OCI-LY7 (cell line): ENCODE measurements around the gene IFI30. TPM values are rescaled to one million over a fixed set of nuclear protein-coding genes. Genes with fewer than 3 reads are reported as not detected.

ENCODE experiments used
- BruUV-seq: library from RNA; stranded (reverse); fragments of 400-500 nt; replicated peaks from 2 replicates; lab custom pipeline; 2021; lab: Mats Ljungman, UMichigan
- CTCF ChIA-PET: fragments of 300-600 bp; sonication (Branson Sonifier 250); formaldehyde crosslinking; loops from one replicate; lab custom pipeline; 2022; ENCODE audit warnings: antibody characterized with exemption; ENCODE audit not compliant: unreplicated experiment; lab: Charles Lee
- POLR2A ChIA-PET: fragments of 300-600 bp; sonication (Branson Sonifier 250); formaldehyde crosslinking; loops from one replicate; lab custom pipeline; 2022; ENCODE audit warnings: antibody characterized with exemption; lab: Charles Lee
- DNase-seq: peaks from one replicate; pipeline ENCODE4 v3.0.0-alpha.2; 2015; ENCODE audit warnings: low spot score
- H2AFZ ChIP-seq: fragments of 200-600 bp; sonication (generic), shearing (Covaris generic); 2 replicates; pipeline ENCODE4 v1.6.1; 2014; ENCODE audit warnings: mild to moderate bottlenecking, antibody characterized with exemption, low read length, moderate library complexity
- H3K27ac ChIP-seq: fragments of 200-600 bp; sonication (generic); 2 replicates; pipeline ENCODE4 v1.5.1; 2014; ENCODE audit warnings: mixed run types, low read depth, mild to moderate bottlenecking, moderate library complexity, low read length, inconsistent platforms; ENCODE audit not compliant: poor library complexity, severe bottlenecking
- H3K36me3 ChIP-seq: fragments of 200-600 bp; sonication (generic); 2 replicates; pipeline ENCODE4 v1.6.1; 2014; ENCODE audit warnings: mild to moderate bottlenecking, antibody characterized with exemption, low read length, moderate library complexity, mixed read lengths; ENCODE audit not compliant: insufficient read depth
- H3K4me1 ChIP-seq: fragments of 200-600 bp; sonication (generic); 2 replicates; pipeline ENCODE4 v1.5.1; 2014; ENCODE audit warnings: mild to moderate bottlenecking, low read length; ENCODE audit not compliant: insufficient read depth, poor library complexity, severe bottlenecking
- H3K4me2 ChIP-seq: fragments of 200-600 bp; sonication (generic); 2 replicates; pipeline ENCODE4 v1.6.1; 2014; ENCODE audit warnings: mild to moderate bottlenecking, low read length
- H3K4me3 ChIP-seq: fragments of 200-600 bp; sonication (generic); 2 replicates; pipeline ENCODE4 v1.5.1; 2014; ENCODE audit warnings: mild to moderate bottlenecking, low read depth, low read length; ENCODE audit not compliant: poor library complexity, severe bottlenecking
- H3K79me2 ChIP-seq: fragments of 200-600 bp; sonication (generic); 2 replicates; pipeline ENCODE4 v1.6.1; 2016; ENCODE audit warnings: low read depth, mild to moderate bottlenecking, low read length, moderate library complexity, mixed read lengths; ENCODE audit not compliant: insufficient read depth
- H3K9me2 ChIP-seq: fragments of 200-600 bp; sonication (generic); 2 replicates; pipeline ENCODE4 v1.6.1; 2016; ENCODE audit warnings: mild to moderate bottlenecking, low read length, mixed read lengths; ENCODE audit not compliant: insufficient read depth
- H3K9me3 ChIP-seq: fragments of 200-600 bp; sonication (generic); 2 replicates; pipeline ENCODE4 v1.6.1; 2014; ENCODE audit warnings: mild to moderate bottlenecking, mixed run types, low read length, mixed read lengths
- H4K20me1 ChIP-seq: fragments of 200-600 bp; sonication (generic); 2 replicates; pipeline ENCODE4 v1.6.1; 2014; ENCODE audit warnings: mild to moderate bottlenecking, antibody characterized with exemption, low read length, moderate library complexity, mixed read lengths; ENCODE audit not compliant: insufficient read depth
- CTCF ChIP-seq: fragments of 200-600 bp; sonication (generic); conservative IDR thresholded peaks from 2 replicates; pipeline ENCODE4 v1.5.1; 2014; ENCODE audit warnings: mild to moderate bottlenecking, antibody characterized with exemption, low read length, moderate library complexity, mixed read lengths
- EZH2phosphoT487 ChIP-seq: fragments of 200-600 bp; sonication (generic); IDR thresholded peaks from 2 replicates; pipeline ENCODE4 v1.6.1; 2018; ENCODE audit warnings: low read depth, borderline replicate concordance, mild to moderate bottlenecking, mixed run types, antibody characterized with exemption, low read length, moderate library complexity, mixed read lengths
- intact Hi-C: fragments of 100-400 bp; cut with micrococcal nuclease; formaldehyde crosslinking; loops from one replicate; pipeline ENCODE4 v1.10.0; 2022; ENCODE audit not compliant: unreplicated experiment
- total RNA-seq, 2 experiments: library from RNA; depleted of rRNA in 1 of 2; stranded (reverse); fragments of >200 nt in 1 of 2; shearing (Covaris generic) in 1 of 2; gene quantifications; 2 replicates each; pipeline ENCODE4 v1.2.3, GENCODE V29; 2014 to 2022

IFI30 gene
- total RNA-seq, 2 experiments from 2014 or later: 170 to 195 TPM

- H3K4me3 ChIP-seq: peak overlapping the region; percentile 97
- intact Hi-C loops: loop anchor here (2.0 kb wide), 1 partner anchor 25 kb away; no protein-coding TSS in a partner anchor
- H2AFZ ChIP-seq: peak overlapping the region; percentile 24; the same call in 1 of the 2 replicates
- H3K9me2 ChIP-seq: no peaks in the 10 kb centered on the region
- H3K4me1 ChIP-seq: peaks cover 26% of the 10 kb centered on the region
- TF ChIP-seq EZH2phosphoT487 (no peak), CTCF (peak; percentile 29; the same call in 1 of the 2 replicates)
- peak overlapping the region; percentile 53 for H3K27ac ChIP-seq
- no peaks in the 10 kb centered on the region for H3K9me3 ChIP-seq
- peaks cover 28% of the 10 kb centered on the region for H3K36me3 ChIP-seq
- 0 out of 2 replicates have a peak, but pooled peaks cover 12% of the 10 kb centered on the region for H4K20me1 ChIP-seq
- CTCF ChIA-PET: interaction anchor here (0.6 to 1.3 kb wide), 2 partner anchors 23 to 59 kb away, joined by 3 to 4 read pairs; no protein-coding TSS in a partner anchor
- POLR2A ChIA-PET: interaction anchor here (0.6 to 1.3 kb wide), 2 partner anchors 11 to 95 kb away, joined by 3 to 8 read pairs; partner anchors contain the start of gene RAB3A
- TSS peak; percentile 36 for BruUV-seq
- H3K79me2 ChIP-seq: peaks cover 8% of the 10 kb centered on the region; the same call in 1 of the 2 replicates
- peak overlapping the region; percentile 89 for H3K4me2 ChIP-seq
- DNase-seq: peak; percentile 23
Observed at GRCh38 chr19:18193388-18194180, 20.0 kb downstream of the IFI30 start.

DNA sequence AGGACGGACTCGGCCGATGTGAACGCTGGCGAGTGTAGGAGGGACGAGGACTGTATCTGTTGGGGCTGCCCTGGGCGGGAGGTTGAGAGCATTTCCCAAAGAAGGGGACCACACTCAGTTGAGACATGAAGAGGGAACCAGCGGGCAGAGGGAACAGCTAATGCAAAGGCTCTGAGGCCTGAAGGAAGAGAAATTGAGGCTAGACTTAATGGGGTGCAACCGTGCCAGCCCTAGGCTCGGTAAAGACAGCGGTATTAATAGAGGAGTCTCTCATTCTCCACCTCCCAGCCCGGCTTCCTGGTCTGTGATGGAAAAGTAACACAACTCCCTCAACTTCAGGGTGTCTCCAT, 20.5 kb downstream of the IFI30 start:
- H3K9me3 ChIP-seq: no peaks in the 10 kb centered on the region
- POLR2A ChIA-PET: interaction anchor here (0.8 kb wide), 1 partner anchor 11 kb away, joined by 3 read pairs; no protein-coding TSS in a partner anchor
- CTCF ChIA-PET: interaction anchor here (1.3 kb wide), 1 partner anchor 23 kb away, joined by 3 read pairs; no protein-coding TSS in a partner anchor
- H3K36me3 ChIP-seq: peaks cover 34% of the 10 kb centered on the region
- peaks cover 8% of the 10 kb centered on the region; the same call in 1 of the 2 replicates for H3K79me2 ChIP-seq
- intact Hi-C loops: no loop called here
- no TSS peak for BruUV-seq
- peak overlapping the region; percentile 97 for H3K4me3 ChIP-seq
- TF ChIP-seq EZH2phosphoT487 (no peak), CTCF (no peak)
- H3K9me2 ChIP-seq: no peaks in the 10 kb centered on the region
- H3K4me1 ChIP-seq: peaks cover 26% of the 10 kb centered on the region
- H3K27ac ChIP-seq: peak overlapping the region; percentile 53
- H3K4me2 ChIP-seq: peak overlapping the region; percentile 89
- DNase-seq: no peak
- 0 out of 2 replicates have a peak, but pooled peaks cover 12% of the 10 kb centered on the region for H4K20me1 ChIP-seq
- peak overlapping the region; percentile 11; the same call in 1 of the 2 replicates for H2AFZ ChIP-seq
